ENCODE data around the gene SMG6. TPM values are rescaled to one million over a fixed set of nuclear protein-coding genes. Genes with fewer than 3 reads are reported as not detected.

SMG6 gene
- total and polyA plus RNA-seq, 2 donors (not counting 3 experiments of a cell fraction or from before 2014, with no cell fraction given), result 40.1 to 42.2 TPM

GRCh38 chr17:2175294-2175628, 128.3 kb downstream of the SMG6 start:
- ChIA-PET POLR2A (interaction anchor here (1.0 to 1.4 kb wide), 2 partner anchors 107 to 120 kb away, joined by 4 to 5 read pairs; partner anchors contain the start of gene HIC1), CTCF (interaction anchor here (0.8 to 4.9 kb wide), 11 partner anchors 11 to 120 kb away, joined by 3 to 25 read pairs (median 4); partner anchors contain the start of gene HIC1)
- Histone ChIP-seq H3K79me2 (ENCODE audit: control insufficient read depth, insufficient read depth, low read length) (no peaks in the 10 kb centered on the region), H3K9ac (replicated peaks; ENCODE audit: extremely low read depth, insufficient read depth, low read length) (peak overlapping the region; percentile 59), H3K4me2 (ENCODE audit: insufficient read depth, low read length) (peak overlapping the region; percentile 23), H3K9me1 (replicated peaks; ENCODE audit: control insufficient read depth, extremely low read depth, insufficient read depth, low read length) (no peaks in the 10 kb centered on the region), H4K20me1 (replicated peaks; ENCODE audit: control insufficient read depth, extremely low read depth, insufficient read depth, low read length) (no peaks in the 10 kb centered on the region), H3K4me1 (ENCODE audit: control insufficient read depth, extremely low read depth, insufficient read depth, low read length) (peaks cover 89% of the 10 kb centered on the region), H3K27ac (ENCODE audit: insufficient read depth, low read depth, low read length) (peak overlapping the region; percentile 94), H3K36me3 (ENCODE audit: control insufficient read depth in 2 of 2, extremely low read depth in 1 of 2, insufficient read depth in 2 of 2, low read length in 2 of 2) (no peaks in the 10 kb centered on the region), H2AFZ (ENCODE audit: low read depth, low read length) (no peak overlapping the region), H3K27me3 (ENCODE audit: control insufficient read depth in 2 of 2, insufficient read depth in 2 of 2, low read length in 2 of 2) (no peaks in the 10 kb centered on the region), H3K9me3 (replicated peaks; ENCODE audit: control insufficient read depth, insufficient read depth, low read length) (no peaks in the 10 kb centered on the region), H3K4me3 (replicated peaks in 1 of 3; ENCODE audit: insufficient read depth in 1 of 3, low read depth in 1 of 3, low read length in 3 of 3) (no peak overlapping the region)
- no peak for DNase-seq (ENCODE audit: low read depth, low spot score)
- dilution Hi-C loops (cut with MboI; ENCODE audit: extremely low pct_ligation_motif_present, low sequenced_read_pairs), result no loop called here
- intact Hi-C loops (cut with micrococcal nuclease), result loop anchor here (1.0 kb wide), 2 partner anchors 17 to 84 kb away; no protein-coding TSS in a partner anchor
- BruUV-seq (replicated peaks), result no TSS peak
- no peak for FAIRE-seq
- TF ChIP-seq POLR2A (IDR thresholded peaks at IDR 0.05; ENCODE audit: low read depth, low read length) (no peak), FOS (IDR thresholded peaks at IDR 0.05; ENCODE audit: borderline replicate concordance, insufficient read depth, low read length) (no peak), JUN (IDR thresholded peaks at IDR 0.05; ENCODE audit: borderline replicate concordance, insufficient read depth, insufficient read length, low read depth) (no peak), EZH2 (IDR thresholded peaks at IDR 0.05; ENCODE audit: borderline replicate concordance, low read depth, low read length, severe bottlenecking) (no peak), CTCF (IDR thresholded peaks at IDR 0.05; ENCODE audit: extremely low read depth in 1 of 2, insufficient read depth in 1 of 2, low read depth in 1 of 2, low read length in 2 of 2) (no peak), MYC (IDR thresholded peaks at IDR 0.05; ENCODE audit: low read depth, low read length) (no peak), POLR2AphosphoS5 (IDR thresholded peaks at IDR 0.05; ENCODE audit: insufficient read depth, low read depth, low read length) (no peak), MAX (IDR thresholded peaks at IDR 0.05; ENCODE audit: insufficient read depth, insufficient read length) (no peak), GATA2 (IDR thresholded peaks at IDR 0.05; ENCODE audit: insufficient read depth, insufficient read length, low read depth, low read length) (no peak)
